Motor neuron (in vitro differentiated cells): ENCODE data around the gene DNAI2. TPM values are rescaled to one million over a fixed set of nuclear protein-coding genes. Genes with fewer than 3 reads are reported as not detected.

Experiments used
- ATAC-seq, 8 experiments: fragments of 200-7000 bp; cut with Tn5 transposase; replicated peaks in 6 of 8; 2 replicates each; pipeline ENCODE4 v1.8.0; 2021; ENCODE audit warnings: mild to moderate bottlenecking in 8 of 8, moderate library complexity in 8 of 8
- H3K27ac ChIP-seq, 2 donors: fragments of 250-450 bp; sonication (Bioruptor Pico); 2 replicates each; pipeline ENCODE4 v1.9.0; 2021; ENCODE audit warnings: antibody characterized with exemption in 2 of 2, mild to moderate bottlenecking in 2 of 2, moderate library complexity in 1 of 2
- H3K4me1 ChIP-seq, 2 donors: fragments of 250-450 bp; sonication (Bioruptor Pico); replicated peaks in 1 of 2; 2 replicates each; pipeline ENCODE4 v1.6.1; 2021; ENCODE audit warnings: antibody characterized with exemption in 2 of 2, mild to moderate bottlenecking in 2 of 2, moderate library complexity in 1 of 2
- H3K4me3 ChIP-seq, 5 donors: fragments of 250-450 bp; sonication (Bioruptor Pico); 2 replicates each; pipeline ENCODE4 v1.9.0; 2021; ENCODE audit warnings: antibody characterized with exemption in 5 of 5, mild to moderate bottlenecking in 5 of 5, moderate library complexity in 4 of 5
- WGBS, 10 experiments: fragments of 450-650 bp; shearing (Covaris generic); methylation state at CpG; one replicate each; pipeline ENCODE4 v1.0.0; 2022; 5-methylcytosine and 5-hydroxymethylcytosine counted together
- in situ Hi-C, 9 experiments: fragments of 400-800 bp; cut with MboI; loops; one replicate each; pipeline ENCODE4 v1.15.0; 2021; ENCODE audit warnings: low sequenced_read_pairs in 9 of 9, low pct_unique_long_range_greater_than_20kb in 2 of 9; ENCODE audit not compliant: unreplicated experiment in 9 of 9
- total RNA-seq, 8 experiments: library from RNA; unstranded; fragments of 300-600 nt; gene quantifications; 2 replicates each; pipeline versions ENCODE4 v1.2.3 to v1.2.4, GENCODE V29; 2022

DNAI2 gene
- total RNA-seq, 8 experiments from 2014 or later, result 0.23 to 1.9 (median 0.36) TPM; not detected in 4

DNA sequence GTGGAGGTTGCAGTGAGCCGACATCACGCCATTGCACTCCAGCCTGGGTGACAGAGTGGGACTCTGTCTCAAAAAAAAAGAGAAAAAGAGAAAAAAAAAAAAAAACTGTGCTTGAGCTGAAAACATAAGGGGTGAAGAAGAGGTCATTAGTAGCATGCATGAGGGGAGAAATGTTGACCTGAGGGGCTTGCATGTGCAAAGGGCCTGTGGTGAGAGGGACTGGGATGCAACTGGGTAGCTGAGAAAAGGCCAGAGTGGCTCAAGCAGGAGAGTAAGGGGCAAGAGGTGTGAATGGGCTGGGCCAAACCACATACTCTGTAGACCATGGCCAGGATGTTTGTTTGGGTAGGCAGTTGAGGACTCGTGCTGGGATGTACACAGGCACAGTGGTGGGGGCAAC, 55.3 kb downstream of the DNAI2 start:
- Histone ChIP-seq H3K4me1 (peaks cover 18 to 22% of the 10 kb centered on the region in 2 donors), H3K4me3 (no peak overlapping the region), H3K27ac (no peak overlapping the region)
- in situ Hi-C loops, result no loop called here
- WGBS, 10 experiments, result 45 to 100% (median 80%) methylated on average over 1 to 3 of the region's 3 CpGs; no CpG with 5 or more reads in 3 of the 10 experiments
- ATAC-seq, result no peak

GRCh38 chr17:74330446-74330845, 56.4 kb downstream of the DNAI2 start:
- Histone ChIP-seq H3K4me1 (peaks cover 18 to 22% of the 10 kb centered on the region in 2 donors), H3K27ac (no peak overlapping the region), H3K4me3 (no peak overlapping the region)
- in situ Hi-C loops, result no loop called here
- 20 to 60% (median 25%) methylated on average over 1 to 4 of the region's 8 CpGs; no CpG with 5 or more reads in 5 of the 10 experiments for WGBS, 10 experiments
- no peak for ATAC-seq

GRCh38 chr17:74332017-74332650, 58.1 kb downstream of the DNAI2 start:
- in situ Hi-C loops, result no loop called here
- peak in 3 of 8 experiments; percentile 3 to 6 (median 5) for ATAC-seq
- 13 to 100% (median 60%) methylated on average over 1 to 4 of the region's 7 CpGs; no CpG with 5 or more reads in 5 of the 10 experiments for WGBS, 10 experiments
- Histone ChIP-seq H3K4me3 (no peak overlapping the region), H3K4me1 (peaks cover 9 to 17% of the 10 kb centered on the region in 2 donors), H3K27ac (peak overlapping the region in 1 of 2 donors; percentile 6)

DNA sequence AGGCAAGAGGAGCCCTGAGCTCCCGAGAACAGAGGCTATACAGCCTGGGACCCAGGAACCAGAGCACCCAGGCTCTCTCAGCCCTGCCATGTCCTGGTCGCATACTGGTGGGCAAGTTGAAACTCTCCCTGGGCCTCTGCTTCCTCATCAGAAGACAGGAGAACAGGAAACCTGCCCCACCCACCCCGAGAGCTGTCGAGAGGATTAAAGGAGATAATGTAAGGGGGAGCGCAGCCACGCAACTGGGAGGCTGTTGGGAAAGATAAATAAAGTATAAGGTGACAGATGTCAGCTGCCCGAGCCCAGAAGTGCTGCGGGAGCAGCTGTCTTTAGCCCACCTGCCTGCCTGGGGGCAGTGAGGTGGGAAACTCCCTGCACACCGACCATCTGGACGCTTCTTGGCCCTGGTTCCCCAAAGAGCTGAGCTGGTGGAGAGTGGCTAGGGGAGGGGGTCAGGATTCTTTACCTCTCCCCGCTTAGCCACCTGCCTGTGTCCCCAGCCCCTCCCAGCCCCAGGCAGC, 58.8 kb downstream of the DNAI2 start:
- no peak overlapping the region for H3K4me3 ChIP-seq
- peak overlapping the region in 1 of 2 donors; percentile 6 for H3K27ac ChIP-seq
- peaks cover 9 to 17% of the 10 kb centered on the region in 2 donors for H3K4me1 ChIP-seq
- ATAC-seq, result peak in 6 of 8 experiments; percentile 31 to 79 (median 73)
- in situ Hi-C loops, result no loop called here
- 10 to 100% (median 47%) methylated on average over 1 to 7 of the region's 11 CpGs; no CpG with 5 or more reads in 5 of the 10 experiments for WGBS, 10 experiments

DNA sequence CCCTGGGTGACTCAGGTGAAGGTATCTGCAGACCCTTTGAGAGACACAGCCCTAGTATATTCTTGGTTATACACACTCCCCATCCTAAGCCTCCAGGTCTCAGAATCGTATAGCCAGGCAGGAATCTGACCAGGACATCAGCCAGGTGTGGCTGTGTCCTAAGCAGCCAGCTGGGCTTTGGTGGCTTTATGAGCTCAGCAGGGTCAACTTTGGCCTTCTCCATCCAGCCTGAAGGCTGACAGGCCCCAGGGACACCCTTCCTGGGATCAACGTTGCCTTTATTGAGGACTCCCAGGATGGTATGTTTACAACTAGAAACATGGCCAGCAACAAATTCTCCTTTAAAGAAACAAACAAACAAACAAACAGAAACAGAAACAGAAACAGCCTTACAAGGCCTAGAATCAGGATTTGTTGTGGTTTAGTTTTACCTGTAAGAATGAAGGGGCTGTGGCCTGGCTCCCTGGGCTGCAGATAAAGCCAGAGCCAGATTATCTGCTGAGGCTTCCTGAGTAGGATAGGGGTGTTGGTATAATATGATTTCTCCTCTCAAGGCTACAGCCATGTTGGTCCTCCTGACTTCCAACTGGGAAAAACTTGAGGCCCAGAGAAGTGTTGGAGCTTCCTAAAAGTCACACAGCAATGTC, 60.5 kb downstream of the DNAI2 start:
- in situ Hi-C loops, result no loop called here
- no peak for ATAC-seq
- Histone ChIP-seq H3K4me1 (peaks cover 9 to 19% of the 10 kb centered on the region in 2 donors), H3K4me3 (no peak overlapping the region), H3K27ac (no peak overlapping the region)
- 30 to 100% (median 71%) methylated on average over 1 to 2 of the region's 2 CpGs; no CpG with 5 or more reads in 3 of the 10 experiments for WGBS, 10 experiments

GRCh38 chr17:74335529-74336062, 61.6 kb downstream of the DNAI2 start:
- in situ Hi-C loops, result no loop called here
- no peak overlapping the region for H3K4me3 ChIP-seq
- 22 to 60% (median 54%) methylated on average over 1 to 4 of the region's 5 CpGs; no CpG with 5 or more reads in 6 of the 10 experiments for WGBS, 10 experiments
- ATAC-seq, result no peak
- no peak overlapping the region for H3K27ac ChIP-seq
- H3K4me1 ChIP-seq, result peaks cover 9 to 27% of the 10 kb centered on the region in 2 donors

DNA sequence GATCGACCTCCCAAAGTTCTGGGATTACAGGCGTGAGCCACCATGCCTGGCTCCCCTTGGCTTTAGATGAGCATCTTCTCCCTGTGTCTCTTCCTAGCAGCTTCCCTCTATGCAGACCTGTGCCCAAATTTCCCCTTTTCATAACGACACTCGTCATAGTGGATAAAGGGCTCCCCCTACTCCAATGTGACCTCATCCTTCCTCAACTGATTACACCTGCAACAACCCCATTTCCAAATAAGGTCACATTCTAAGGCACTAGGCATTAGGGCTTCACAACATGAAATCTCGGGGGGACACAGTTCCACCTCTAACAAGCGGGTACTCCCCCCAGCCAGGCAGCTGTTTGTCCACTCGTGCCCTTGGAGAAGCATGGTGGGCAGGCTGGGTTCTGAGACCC, 62.3 kb downstream of the DNAI2 start:
- Histone ChIP-seq H3K4me3 (no peak overlapping the region), H3K27ac (no peak overlapping the region), H3K4me1 (peaks cover 9 to 29% of the 10 kb centered on the region in 2 donors)
- WGBS, 10 experiments, result 9 to 96% (median 69%) methylated on average over 3 to 6 of the region's 7 CpGs; no CpG with 5 or more reads in 4 of the 10 experiments
- in situ Hi-C loops, result no loop called here
- ATAC-seq, result no peak

DNA sequence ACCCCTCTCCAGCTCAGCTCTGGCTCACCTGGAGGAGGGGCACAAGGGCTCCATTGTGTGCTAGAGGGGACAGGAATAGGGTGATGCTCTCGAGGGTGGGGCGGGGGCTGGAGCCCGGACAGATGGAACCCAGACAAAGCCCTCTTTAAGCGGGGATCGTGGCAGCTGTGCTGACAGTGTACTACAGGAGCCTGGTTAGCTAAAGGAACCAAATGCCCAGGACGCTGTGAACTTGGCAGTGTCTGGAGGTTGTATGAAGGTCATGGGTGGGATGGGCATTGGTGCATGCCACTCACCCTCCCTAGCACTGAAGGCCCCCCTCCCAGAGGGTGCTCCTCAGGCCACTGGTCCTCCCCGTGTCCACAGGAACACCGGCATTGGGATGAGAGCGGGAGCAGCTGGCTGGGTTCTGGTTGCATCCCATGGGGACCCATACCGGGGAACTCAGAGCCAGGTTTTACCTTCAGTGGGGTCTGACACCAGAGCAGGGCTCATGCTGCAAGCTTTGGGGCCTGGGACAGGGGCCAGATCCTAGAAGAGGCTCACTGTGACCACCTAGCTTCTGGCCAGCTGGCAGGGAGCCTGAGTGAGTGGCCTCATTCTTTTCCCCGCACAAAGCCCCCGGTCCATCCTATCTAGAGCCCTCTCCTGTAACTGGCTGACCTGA, 63.9 kb downstream of the DNAI2 start:
- Histone ChIP-seq H3K4me3 (no peak overlapping the region), H3K4me1 (peaks cover 2 to 19% of the 10 kb centered on the region in 2 donors), H3K27ac (no peak overlapping the region)
- in situ Hi-C loops, result no loop called here
- no peak for ATAC-seq
- WGBS, 10 experiments, result 44 to 81% (median 74%) methylated on average over 1 to 4 of the region's 12 CpGs; no CpG with 5 or more reads in 5 of the 10 experiments

- 0 to 100% (median 72%) methylated on average over 1 to 4 of the region's 19 CpGs; no CpG with 5 or more reads in 2 of the 10 experiments for WGBS, 10 experiments
- in situ Hi-C loops, result no loop called here
- no peak for ATAC-seq
- no peak overlapping the region for H3K27ac ChIP-seq
- no peak overlapping the region for H3K4me3 ChIP-seq
- peaks cover 7 to 25% of the 10 kb centered on the region in 2 donors for H3K4me1 ChIP-seq
These were observed 65.6 kb downstream of the DNAI2 start for GRCh38 chr17:74339537-74340195.

DNA sequence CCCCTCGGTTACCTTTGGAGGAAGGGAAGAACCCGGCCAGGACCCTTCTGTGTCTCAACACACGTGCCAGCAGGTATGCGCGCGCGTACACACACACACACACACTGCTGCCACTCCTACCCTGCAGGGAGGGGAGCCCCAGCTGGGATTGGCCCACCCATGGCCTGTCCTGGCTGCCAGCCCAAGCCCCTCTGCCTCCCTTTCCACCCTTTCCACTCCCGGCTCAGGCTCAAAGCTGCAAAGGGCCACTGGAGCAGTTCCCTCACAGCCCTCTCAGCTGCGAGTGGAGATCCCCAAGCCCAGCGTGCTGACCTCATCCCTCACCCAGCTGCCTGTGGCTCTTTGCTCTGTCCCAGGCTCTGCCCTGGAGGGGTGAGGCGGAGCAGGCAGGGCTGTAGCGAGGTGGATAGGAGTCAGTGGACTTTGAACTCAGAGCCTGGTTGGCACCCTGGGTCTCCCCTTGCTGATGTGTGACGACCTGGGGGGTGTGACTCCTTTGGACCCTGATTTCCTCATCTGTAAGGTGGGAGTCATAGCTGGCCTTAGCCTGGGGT, 66.5 kb downstream of the DNAI2 start:
- in situ Hi-C loops, result no loop called here
- peaks cover 8 to 34% of the 10 kb centered on the region in 2 donors for H3K4me1 ChIP-seq
- H3K27ac ChIP-seq, result no peak overlapping the region
- peak; percentile 25 to 89 (median 78) for ATAC-seq
- H3K4me3 ChIP-seq, result no peak overlapping the region
- WGBS, 10 experiments, result 28 to 80% (median 50%) methylated on average over 1 to 5 of the region's 13 CpGs; no CpG with 5 or more reads in 6 of the 10 experiments

DNA sequence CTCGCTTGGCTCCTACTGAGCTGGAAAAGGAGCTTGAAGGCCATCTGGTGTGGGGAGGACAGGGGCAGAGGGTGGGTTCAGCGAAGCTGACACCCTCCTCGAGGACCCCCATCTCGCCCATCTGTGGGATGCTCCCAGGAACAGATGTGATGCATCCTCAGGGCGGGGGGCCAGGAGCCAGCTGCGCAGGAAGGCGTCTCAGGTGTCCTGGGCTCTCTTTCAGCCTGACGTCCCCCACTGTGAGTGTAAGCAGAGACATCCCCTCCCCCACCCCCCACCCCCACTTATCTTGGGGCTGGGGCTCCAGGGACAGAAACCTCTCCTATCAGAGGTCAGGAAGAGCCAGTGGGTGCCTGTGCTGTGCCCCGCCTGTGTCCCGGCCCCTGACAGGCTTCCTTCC, 68.2 kb downstream of the DNAI2 start:
- Histone ChIP-seq H3K4me3 (no peak overlapping the region), H3K4me1 (peaks cover 8 to 35% of the 10 kb centered on the region in 2 donors), H3K27ac (no peak overlapping the region)
- WGBS, 10 experiments, result 0 to 100% (median 70%) methylated on average over 1 to 2 of the region's 10 CpGs; no CpG with 5 or more reads in 6 of the 10 experiments
- in situ Hi-C loops, result no loop called here
- no peak for ATAC-seq

- Histone ChIP-seq H3K4me1 (peaks cover 8 to 34% of the 10 kb centered on the region in 2 donors), H3K4me3 (no peak overlapping the region), H3K27ac (no peak overlapping the region)
- WGBS, 10 experiments, result 20 to 100% (median 72%) methylated on average over 1 to 5 of the region's 8 CpGs; no CpG with 5 or more reads in 5 of the 10 experiments
- ATAC-seq, result no peak
- in situ Hi-C loops, result no loop called here
These were observed 69.1 kb downstream of the DNAI2 start for GRCh38 chr17:74343121-74343520.
